Omental fat pad (tissue), 4 donors: ENCODE measurements around the gene STRIT1. TPM values are rescaled to one million over a fixed set of nuclear protein-coding genes. Genes with fewer than 3 reads are reported as not detected.

Experiments
- ATAC-seq: fragments of 150-250 bp; one replicate; pipeline ENCODE4 v1.9.1; 2016; ENCODE audit warnings: mild to moderate bottlenecking, moderate library complexity; ENCODE audit not compliant: low FRiP score
- DNase-seq: peaks from one replicate; pipeline ENCODE4 v3.0.0-alpha.2; 2019; ENCODE audit warnings: low spot score
- CTCF ChIP-seq, 3 donors: fragments of 450-650 bp; IDR thresholded peaks; one replicate each; pipeline ENCODE4 v1.5.1; 2016 to 2017; ENCODE audit warnings: antibody characterized with exemption in 3 of 3, mild to moderate bottlenecking in 3 of 3, moderate library complexity in 2 of 3
- total RNA-seq, 4 donors: library from RNA; depleted of rRNA; stranded (reverse); fragments of >200 nt; gene quantifications; one replicate each; pipeline ENCODE4 v1.1.0, GENCODE V29; 2016

The STRIT1 gene
- total RNA-seq, 4 donors from 2014 or later, result not detected

- TF ChIP-seq CTCF (IDR thresholded peaks at IDR 0.05), result no peak
- DNase-seq, result no peak
- no peak for ATAC-seq
Observed at GRCh38 chr3:155332716-155333115, 39.2 kb upstream of the STRIT1 start.

- ATAC-seq (no peak), DNase-seq (no peak)
- no peak for TF ChIP-seq CTCF (IDR thresholded peaks at IDR 0.05)
Observed at GRCh38 chr3:155331078-155331477, 37.6 kb upstream of the STRIT1 start.

GRCh38 chr3:155330370-155330769, 36.9 kb upstream of the STRIT1 start:
- TF ChIP-seq CTCF (IDR thresholded peaks at IDR 0.05), result no peak
- ATAC-seq (no peak), DNase-seq (no peak)

- ATAC-seq (no peak), DNase-seq (no peak)
- no peak for TF ChIP-seq CTCF (IDR thresholded peaks at IDR 0.05)
Observed at GRCh38 chr3:155329513-155330048, 36.1 kb upstream of the STRIT1 start.

- no peak for ATAC-seq
- TF ChIP-seq CTCF (IDR thresholded peaks at IDR 0.05), result no peak
- no peak for DNase-seq
Observed at GRCh38 chr3:155327871-155328270, 34.4 kb upstream of the STRIT1 start.

GRCh38 chr3:155327430-155327829, 33.9 kb upstream of the STRIT1 start:
- DNase-seq (no peak), ATAC-seq (no peak)
- no peak for TF ChIP-seq CTCF (IDR thresholded peaks at IDR 0.05)

- ATAC-seq (no peak), DNase-seq (no peak)
- TF ChIP-seq CTCF (IDR thresholded peaks at IDR 0.05), result no peak
Observed at GRCh38 chr3:155326901-155327300, 33.4 kb upstream of the STRIT1 start.
